HepG2 (cell line): ENCODE measurements around the gene RBP5. TPM values are rescaled to one million over a fixed set of nuclear protein-coding genes. Genes with fewer than 3 reads are reported as not detected.

Experiments used
- ATAC-seq: fragments of 200-7000 bp; cut with Tn5 transposase; 3 replicates; pipeline ENCODE4 v1.9.1; 2020; ENCODE audit warnings: mild to moderate bottlenecking, moderate library complexity
- BruUV-seq: library from RNA; stranded (reverse); fragments of 400-500 nt; replicated peaks from 2 replicates; lab custom pipeline; 2021; lab: Mats Ljungman, UMichigan
- CTCF ChIA-PET: fragments of 300-600 bp; formaldehyde crosslinking; extraction: SDS; loops from one replicate; lab custom pipeline; 2021; ENCODE audit warnings: low total read pairs, inconsistent platforms, low intra/inter-chr PET ratio; lab: Yijun Ruan, JAX
- POLR2A ChIA-PET: fragments of 350-600 bp; sonication (Branson Sonifier 250); formaldehyde crosslinking; loops from one replicate; lab custom pipeline; 2020; ENCODE audit warnings: antibody characterized with exemption, inconsistent platforms; lab: Yijun Ruan, JAX
- DNase-seq: peaks from one replicate; pipeline ENCODE4 v3.0.0-alpha.2; 2015; ENCODE audit warnings: low spot score
- FAIRE-seq: peaks from 3 replicates; lab custom pipeline; 2011; peaks lifted over from hg19 to GRCh38; lab: Jason Lieb, UNC
- H2AFZ ChIP-seq: one replicate; pipeline ENCODE4 v1.6.1; 2011; ENCODE audit warnings: low read length, inconsistent platforms
- H3K27ac ChIP-seq: fragments of 300-600 bp; 3 replicates; pipeline ENCODE4 v1.8.0; 2011; ENCODE audit warnings: mixed run types, mild to moderate bottlenecking, mixed read lengths, low read length, inconsistent platforms; ENCODE audit not compliant: insufficient read depth; ENCODE audit errors: extremely low read length
- H3K27me3 ChIP-seq, 2 experiments: fragments of 200-600 bp in 1 of 2; 2 replicates in 1 of 2; 3 replicates in 1 of 2; pipeline versions ENCODE4 v1.6.0 to v1.8.0; 2011; ENCODE audit warnings: low read length in 2 of 2, mild to moderate bottlenecking in 2 of 2, moderate library complexity in 2 of 2, inconsistent platforms in 1 of 2; ENCODE audit not compliant: insufficient read depth in 2 of 2, control insufficient read depth in 1 of 2
- H3K36me3 ChIP-seq, 2 experiments: fragments of 200-600 bp in 1 of 2; replicated peaks in 1 of 2; 2 replicates in 1 of 2; 3 replicates in 1 of 2; pipeline versions ENCODE4 v1.5.1 to v1.8.0; 2011; ENCODE audit warnings: low read length in 2 of 2, inconsistent platforms in 1 of 2; ENCODE audit not compliant: insufficient read depth in 2 of 2, control insufficient read depth in 1 of 2
- H3K4me1 ChIP-seq: 2 replicates; pipeline ENCODE4 v1.5.1; 2012; ENCODE audit warnings: low read length, inconsistent platforms; ENCODE audit not compliant: insufficient read depth
- H3K4me2 ChIP-seq: 2 replicates; pipeline ENCODE4 v1.6.0; 2011; ENCODE audit warnings: low read depth, low read length, inconsistent platforms
- H3K4me3 ChIP-seq, 3 experiments: fragments of 200-600 bp in 1 of 3; sonication (generic), shearing (Covaris generic) in 1 of 3; replicated peaks in 1 of 3; 2 replicates each; pipeline ENCODE4 v1.5.1; 2011 to 2016; ENCODE audit warnings: low read length in 3 of 3, inconsistent platforms in 2 of 3, low read depth in 2 of 3, mild to moderate bottlenecking in 2 of 3, control low read depth in 1 of 3, mixed read lengths in 1 of 3; ENCODE audit not compliant: insufficient read depth in 1 of 3
- H3K79me2 ChIP-seq: one replicate; pipeline ENCODE4 v1.6.1; 2011; ENCODE audit warnings: low read length, inconsistent platforms; ENCODE audit not compliant: insufficient read depth
- H3K9ac ChIP-seq: 2 replicates; pipeline ENCODE4 v1.6.0; 2011; ENCODE audit warnings: mild to moderate bottlenecking, low read depth, low read length, inconsistent platforms; ENCODE audit not compliant: insufficient read depth
- H3K9me3 ChIP-seq: 2 replicates; pipeline ENCODE4 v1.5.1; 2012; ENCODE audit warnings: mild to moderate bottlenecking, low read length
- H4K20me1 ChIP-seq: 2 replicates; pipeline ENCODE4 v1.6.0; 2011; ENCODE audit warnings: inconsistent platforms, mild to moderate bottlenecking, low read length, moderate library complexity; ENCODE audit not compliant: insufficient read depth
- ETV5 ChIP-seq: IDR thresholded peaks from 2 replicates; pipeline ENCODE4 v1.6.1; 2018; ENCODE audit warnings: missing biosample characterization, missing genetic modification reagents, inconsistent platforms, borderline replicate concordance
- FOXK1 ChIP-seq: sonication (generic); formaldehyde crosslinking; IDR thresholded peaks from 2 replicates; pipeline ENCODE4 v1.4.0; 2020; ENCODE audit warnings: low read depth, missing genetic modification reagents, borderline replicate concordance
- HNRNPUL1 ChIP-seq: fragments of 200-400 bp; formaldehyde crosslinking; IDR thresholded peaks from 2 replicates; pipeline ENCODE4 v1.6.1; 2017; ENCODE audit warnings: low read depth, mild to moderate bottlenecking, low read length, moderate library complexity
- KLF12 ChIP-seq: sonication (generic); formaldehyde crosslinking; IDR thresholded peaks from 2 replicates; pipeline ENCODE4 v1.4.0; 2020; ENCODE audit warnings: missing genetic modification reagents, borderline replicate concordance
- PCBP1 ChIP-seq: fragments of 200-400 bp; formaldehyde crosslinking; IDR thresholded peaks from 2 replicates; pipeline ENCODE4 v1.6.1; 2017; ENCODE audit warnings: mild to moderate bottlenecking, low read depth, low read length, borderline replicate concordance
- PRDM10 ChIP-seq: sonication (generic); formaldehyde crosslinking; IDR thresholded peaks from 2 replicates; pipeline ENCODE4 v1.4.0; 2020; ENCODE audit warnings: low read depth, missing genetic modification reagents
- RAD51 ChIP-seq: fragments of 450-650 bp; IDR thresholded peaks from 2 replicates; pipeline ENCODE4 v1.6.1; 2016; ENCODE audit warnings: borderline replicate concordance
- SMARCE1 ChIP-seq: fragments of 450-650 bp; IDR thresholded peaks from 2 replicates; pipeline ENCODE4 v1.6.1; 2017; ENCODE audit warnings: borderline replicate concordance
- SMC3 ChIP-seq: IDR thresholded peaks from 2 replicates; pipeline ENCODE4 v1.6.1; 2011; ENCODE audit warnings: low read length, improper control_type of control experiment
- SMYD3 ChIP-seq: sonication (generic); formaldehyde crosslinking; IDR thresholded peaks from 2 replicates; pipeline ENCODE4 v1.8.1; 2023; ENCODE audit warnings: mild to moderate bottlenecking, missing genetic modification reagents
- ZNF20 ChIP-seq: sonication (generic); formaldehyde crosslinking; IDR thresholded peaks from 2 replicates; pipeline ENCODE4 v1.4.0; 2020; ENCODE audit warnings: mild to moderate bottlenecking, moderate library complexity, missing genetic modification reagents
- ZNF570 ChIP-seq: sonication (generic); formaldehyde crosslinking; IDR thresholded peaks from 2 replicates; pipeline ENCODE4 v1.4.0; 2020; ENCODE audit warnings: mild to moderate bottlenecking, missing genetic modification reagents, borderline replicate concordance
- ZNF660 ChIP-seq: sonication (generic); formaldehyde crosslinking; IDR thresholded peaks from 2 replicates; pipeline ENCODE4 v1.5.1; 2020; ENCODE audit warnings: mild to moderate bottlenecking, low read depth, missing genetic modification reagents, borderline replicate concordance
- WGBS: methylation state at CpG from one replicate; pipeline ENCODE4 v1.1.6; 2017; ENCODE audit warnings: low lambda C conversion rate; 5-methylcytosine and 5-hydroxymethylcytosine counted together
- in situ Hi-C: cut with HindIII; loops from 2 replicates; pipeline ENCODE4 v1.10.0; 2017; ENCODE audit warnings: low pct_unique_long_range_greater_than_20kb; ENCODE audit not compliant: extremely low pct_ligation_motif_present
- intact Hi-C: fragments of 100-400 bp; cut with micrococcal nuclease; formaldehyde crosslinking; loops from one replicate; pipeline ENCODE4 v1.10.0; 2022; ENCODE audit not compliant: unreplicated experiment
- polyA plus RNA-seq, 8 experiments: library from polyadenylated mRNA; depleted of rRNA in 3 of 8; stranded (reverse) in 7 of 8; unstranded in 1 of 8; fragments of >200 nt; fragmentation: Illumina TruSeq in 4 of 8; extraction: Trizol in 4 of 8; gene quantifications; 2 replicates each; pipeline versions ENCODE4 v1.2.1 to v1.2.3, GENCODE V29; 2011 to 2016; ENCODE audit warnings: low read depth in 4 of 8, missing spikeins in 1 of 8, mixed read lengths in 1 of 8; ENCODE audit not compliant: insufficient read depth in 1 of 8
- total RNA-seq, 5 experiments: library from RNA; depleted of rRNA; stranded (reverse); fragments of >200 nt; fragmentation: Illumina TruSeq; extraction: Trizol; gene quantifications; 2 replicates each; pipeline ENCODE4 v1.2.3, GENCODE V29; 2016; ENCODE audit warnings: low read depth in 1 of 5
- TF ChIP-seq, protein P1 (sequence below): IDR thresholded peaks from 2 replicates; pipeline ENCODE4 v1.4.0; 2020; ENCODE audit warnings: mild to moderate bottlenecking, missing genetic modification reagents

RBP5 gene
- total and polyA plus RNA-seq, 2 of the 13 experiments (the other 11 are each of a cell fraction or from before 2014, with no cell fraction given) = 13.8 to 19.8 TPM

GRCh38 chr12:7113389-7113871 lies 15.3 kb downstream of the RBP5 start (continued):
- TF ChIP-seq, protein P1, sequence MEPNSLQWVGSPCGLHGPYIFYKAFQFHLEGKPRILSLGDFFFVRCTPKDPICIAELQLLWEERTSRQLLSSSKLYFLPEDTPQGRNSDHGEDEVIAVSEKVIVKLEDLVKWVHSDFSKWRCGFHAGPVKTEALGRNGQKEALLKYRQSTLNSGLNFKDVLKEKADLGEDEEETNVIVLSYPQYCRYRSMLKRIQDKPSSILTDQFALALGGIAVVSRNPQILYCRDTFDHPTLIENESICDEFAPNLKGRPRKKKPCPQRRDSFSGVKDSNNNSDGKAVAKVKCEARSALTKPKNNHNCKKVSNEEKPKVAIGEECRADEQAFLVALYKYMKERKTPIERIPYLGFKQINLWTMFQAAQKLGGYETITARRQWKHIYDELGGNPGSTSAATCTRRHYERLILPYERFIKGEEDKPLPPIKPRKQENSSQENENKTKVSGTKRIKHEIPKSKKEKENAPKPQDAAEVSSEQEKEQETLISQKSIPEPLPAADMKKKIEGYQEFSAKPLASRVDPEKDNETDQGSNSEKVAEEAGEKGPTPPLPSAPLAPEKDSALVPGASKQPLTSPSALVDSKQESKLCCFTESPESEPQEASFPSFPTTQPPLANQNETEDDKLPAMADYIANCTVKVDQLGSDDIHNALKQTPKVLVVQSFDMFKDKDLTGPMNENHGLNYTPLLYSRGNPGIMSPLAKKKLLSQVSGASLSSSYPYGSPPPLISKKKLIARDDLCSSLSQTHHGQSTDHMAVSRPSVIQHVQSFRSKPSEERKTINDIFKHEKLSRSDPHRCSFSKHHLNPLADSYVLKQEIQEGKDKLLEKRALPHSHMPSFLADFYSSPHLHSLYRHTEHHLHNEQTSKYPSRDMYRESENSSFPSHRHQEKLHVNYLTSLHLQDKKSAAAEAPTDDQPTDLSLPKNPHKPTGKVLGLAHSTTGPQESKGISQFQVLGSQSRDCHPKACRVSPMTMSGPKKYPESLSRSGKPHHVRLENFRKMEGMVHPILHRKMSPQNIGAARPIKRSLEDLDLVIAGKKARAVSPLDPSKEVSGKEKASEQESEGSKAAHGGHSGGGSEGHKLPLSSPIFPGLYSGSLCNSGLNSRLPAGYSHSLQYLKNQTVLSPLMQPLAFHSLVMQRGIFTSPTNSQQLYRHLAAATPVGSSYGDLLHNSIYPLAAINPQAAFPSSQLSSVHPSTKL (CRISPR knock-in tag) = no peak
- TF ChIP-seq ETV5 (CRISPR knock-in tag) = no peak
- TF ChIP-seq SMC3 = peak; percentile 66; the same call in 1 of the 2 replicates

DNA sequence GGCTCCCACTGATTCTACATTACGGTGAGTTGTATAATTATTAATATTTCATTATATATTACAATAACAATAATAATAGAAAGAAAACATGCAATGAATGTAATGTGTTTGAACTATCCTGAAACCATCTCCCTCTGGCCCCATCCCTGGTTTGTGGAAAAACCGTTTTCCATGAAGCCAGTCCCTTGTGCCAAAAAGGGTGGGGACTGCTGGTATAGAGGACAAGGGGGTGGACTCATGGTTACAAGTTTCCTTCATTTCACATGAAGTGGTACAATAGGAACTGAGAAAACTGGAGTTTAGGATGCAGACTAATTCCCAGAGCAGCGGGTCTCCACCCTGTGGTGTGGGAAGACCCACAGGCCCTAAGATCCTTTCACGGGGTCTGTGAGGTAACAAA lies 16.6 kb downstream of the RBP5 start:
- no peak overlapping the region for H3K9ac ChIP-seq
- ATAC-seq (no peak), DNase-seq (no peak), FAIRE-seq (no peak)
- no peaks in the 10 kb centered on the region; a peak in 1 of 5 replicates for H3K27me3 ChIP-seq
- no peaks in the 10 kb centered on the region for H3K9me3 ChIP-seq
- peaks cover 11% of the 10 kb centered on the region for H3K79me2 ChIP-seq
- WGBS = 99% methylated on average over 4 of the region's 4 CpGs
- peaks cover 3 to 5% of the 10 kb centered on the region in 2 experiments; a peak in 4 of 5 replicates for H3K36me3 ChIP-seq
- ChIA-PET CTCF (interaction anchor here (1.9 kb wide), 1 partner anchor 51 kb away, joined by 12 read pairs; the partner anchor contains the start of gene C1S), POLR2A (interaction anchor here (1.4 to 2.4 kb wide), 4 partner anchors 11 to 168 kb away, joined by 4 to 12 read pairs (median 8); partner anchors contain the start of genes C12orf57, C1S and RNU7-1)
- no peaks in the 10 kb centered on the region for H4K20me1 ChIP-seq
- H3K4me3 ChIP-seq = no peak overlapping the region
- H3K27ac ChIP-seq = no peak overlapping the region
- intact Hi-C loops (loop anchor here (5.0 kb wide), 1 partner anchor 185 kb away; the partner anchor contains the start of gene ATN1), in situ Hi-C loops (loop anchor here (10.0 kb wide), 2 partner anchors 47 to 167 kb away; partner anchors contain the start of genes C12orf57, C1S and RNU7-1)
- BruUV-seq = no TSS peak
- peaks cover 24% of the 10 kb centered on the region for H3K4me1 ChIP-seq
- no peak overlapping the region for H2AFZ ChIP-seq
- no peak overlapping the region for H3K4me2 ChIP-seq
- TF ChIP-seq KLF12 (CRISPR knock-in tag) (no peak), RAD51 (no peak), ZNF570 (no peak), HNRNPUL1 (no peak), SMYD3 (no peak), ZNF660 (CRISPR knock-in tag) (no peak), PCBP1 (no peak), FOXK1 (no peak), PRDM10 (CRISPR knock-in tag) (no peak), ZNF20 (CRISPR knock-in tag) (no peak), SMARCE1 (no peak)
